Uterus (tissue), 2 donors: ENCODE measurements around the gene CNTNAP4.

Experiments used
- CTCF ChIP-seq, 4 experiments: fragments of 200-600 bp in 2 of 4; fragments of 450-650 bp in 2 of 4; sonication (generic) in 2 of 4; IDR thresholded peaks; one replicate each; pipeline ENCODE4 v1.5.1; 2016 to 2019; ENCODE audit warnings: antibody characterized with exemption in 4 of 4, mild to moderate bottlenecking in 2 of 4, moderate library complexity in 1 of 4
- POLR2A ChIP-seq, 2 donors: fragments of 450-650 bp; IDR thresholded peaks; one replicate each; pipeline ENCODE4 v1.6.1; 2016; ENCODE audit warnings: antibody characterized with exemption in 2 of 2, mild to moderate bottlenecking in 1 of 2, moderate library complexity in 1 of 2

- TF ChIP-seq CTCF (IDR thresholded peaks at IDR 0.05) (no peak), POLR2A (IDR thresholded peaks at IDR 0.05) (no peak)
Measured at GRCh38 chr16:76389126-76389525, 111.9 kb downstream of the CNTNAP4 start.
